HepG2 (cell line): ENCODE data around the gene PANX1.

Experiments
- ATAD3A ChIP-seq: sonication (generic); formaldehyde crosslinking; IDR thresholded peaks from 2 replicates; pipeline ENCODE4 v1.4.0; 2020; ENCODE audit warnings: missing genetic modification reagents
- ATF2 ChIP-seq: sonication (generic); formaldehyde crosslinking; IDR thresholded peaks from 2 replicates; pipeline ENCODE4 v1.4.0; 2020; ENCODE audit warnings: missing genetic modification reagents
- UBTF ChIP-seq: sonication (generic); formaldehyde crosslinking; IDR thresholded peaks from 2 replicates; pipeline ENCODE4 v1.4.0; 2020; ENCODE audit warnings: mild to moderate bottlenecking, missing genetic modification reagents

- TF ChIP-seq ATAD3A (no peak), ATF2 (CRISPR knock-in tag) (no peak), UBTF (CRISPR knock-in tag) (no peak)
Measured at GRCh38 chr11:94090401-94090800, 38.2 kb upstream of the PANX1 start.
